Choroid plexus epithelial cell (primary cell): ENCODE results near the gene DUSP15.
A peak's percentile ranks its signal among the peaks of the same experiment; 100 is the strongest.

ENCODE experiments used
- DNase-seq: peaks from one replicate; pipeline ENCODE4 v3.0.0-alpha.2; 2010; ENCODE audit warnings: low read depth
- H3K4me3 ChIP-seq: 2 replicates; pipeline ENCODE4 v1.5.1; 2011; ENCODE audit warnings: low read depth, mild to moderate bottlenecking, control low read depth, low read length, moderate library complexity
- TF ChIP-seq, protein P1 (sequence below): conservative IDR thresholded peaks from 2 replicates; pipeline ENCODE4 v1.5.1; 2011; ENCODE audit warnings: low read depth, mild to moderate bottlenecking, control low read depth, inconsistent platforms, low read length, moderate library complexity

The DUSP15 gene

DNA sequence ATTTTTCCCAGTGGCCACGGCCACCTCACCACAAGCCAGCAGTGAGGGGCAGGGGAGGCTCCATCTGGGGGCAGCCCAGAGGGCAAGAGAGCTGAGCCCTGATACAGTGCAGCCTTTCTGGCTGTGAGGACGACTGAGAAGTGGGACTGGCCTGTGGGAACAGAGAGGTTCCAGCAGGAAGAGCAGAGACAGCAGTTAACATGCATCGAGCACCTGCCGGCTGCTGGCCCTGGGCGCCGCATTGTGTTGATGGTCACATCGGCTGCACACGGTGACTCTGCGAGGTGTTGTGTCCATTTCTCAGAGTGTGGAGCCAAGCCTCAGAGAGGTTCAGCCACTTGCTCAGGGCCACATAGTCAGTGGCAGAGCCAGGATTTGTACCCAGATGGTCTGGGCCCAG is 34.8 kb downstream of the DUSP15 start:
- DNase-seq = no peak
- TF ChIP-seq, protein P1, sequence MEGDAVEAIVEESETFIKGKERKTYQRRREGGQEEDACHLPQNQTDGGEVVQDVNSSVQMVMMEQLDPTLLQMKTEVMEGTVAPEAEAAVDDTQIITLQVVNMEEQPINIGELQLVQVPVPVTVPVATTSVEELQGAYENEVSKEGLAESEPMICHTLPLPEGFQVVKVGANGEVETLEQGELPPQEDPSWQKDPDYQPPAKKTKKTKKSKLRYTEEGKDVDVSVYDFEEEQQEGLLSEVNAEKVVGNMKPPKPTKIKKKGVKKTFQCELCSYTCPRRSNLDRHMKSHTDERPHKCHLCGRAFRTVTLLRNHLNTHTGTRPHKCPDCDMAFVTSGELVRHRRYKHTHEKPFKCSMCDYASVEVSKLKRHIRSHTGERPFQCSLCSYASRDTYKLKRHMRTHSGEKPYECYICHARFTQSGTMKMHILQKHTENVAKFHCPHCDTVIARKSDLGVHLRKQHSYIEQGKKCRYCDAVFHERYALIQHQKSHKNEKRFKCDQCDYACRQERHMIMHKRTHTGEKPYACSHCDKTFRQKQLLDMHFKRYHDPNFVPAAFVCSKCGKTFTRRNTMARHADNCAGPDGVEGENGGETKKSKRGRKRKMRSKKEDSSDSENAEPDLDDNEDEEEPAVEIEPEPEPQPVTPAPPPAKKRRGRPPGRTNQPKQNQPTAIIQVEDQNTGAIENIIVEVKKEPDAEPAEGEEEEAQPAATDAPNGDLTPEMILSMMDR = no peak
- H3K4me3 ChIP-seq = no peak overlapping the region

DNA sequence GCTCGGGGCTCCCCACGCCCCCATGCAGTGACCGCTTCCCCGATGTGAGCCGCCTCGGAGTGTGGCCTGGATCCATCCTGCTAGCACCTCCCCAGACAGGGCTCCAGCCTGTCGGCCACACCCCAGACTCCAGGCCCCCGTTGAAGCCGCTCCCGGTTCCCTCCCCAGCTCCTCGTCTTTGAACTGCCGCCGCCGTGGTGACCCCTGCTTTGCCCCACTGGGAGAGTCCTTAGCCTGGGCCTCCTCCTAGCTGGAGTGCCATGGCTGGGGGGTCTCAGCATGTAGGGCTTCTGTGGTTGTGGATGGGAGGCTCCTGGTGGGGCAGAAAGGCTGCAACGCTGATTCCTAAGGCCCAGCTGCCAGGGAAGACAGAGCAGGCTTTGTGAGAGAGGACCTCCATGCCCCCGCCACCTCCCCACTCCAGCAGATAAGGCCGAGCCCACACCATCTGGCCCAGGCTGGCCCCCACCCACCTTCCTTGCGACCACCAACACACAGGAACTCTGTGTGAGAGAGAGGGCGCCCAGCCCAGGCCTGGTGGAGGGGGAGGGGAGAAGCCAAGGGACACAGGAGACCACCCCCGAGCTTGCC is 36.3 kb downstream of the DUSP15 start:
- no peak for DNase-seq
- TF ChIP-seq, protein P1 = no peak

DNA sequence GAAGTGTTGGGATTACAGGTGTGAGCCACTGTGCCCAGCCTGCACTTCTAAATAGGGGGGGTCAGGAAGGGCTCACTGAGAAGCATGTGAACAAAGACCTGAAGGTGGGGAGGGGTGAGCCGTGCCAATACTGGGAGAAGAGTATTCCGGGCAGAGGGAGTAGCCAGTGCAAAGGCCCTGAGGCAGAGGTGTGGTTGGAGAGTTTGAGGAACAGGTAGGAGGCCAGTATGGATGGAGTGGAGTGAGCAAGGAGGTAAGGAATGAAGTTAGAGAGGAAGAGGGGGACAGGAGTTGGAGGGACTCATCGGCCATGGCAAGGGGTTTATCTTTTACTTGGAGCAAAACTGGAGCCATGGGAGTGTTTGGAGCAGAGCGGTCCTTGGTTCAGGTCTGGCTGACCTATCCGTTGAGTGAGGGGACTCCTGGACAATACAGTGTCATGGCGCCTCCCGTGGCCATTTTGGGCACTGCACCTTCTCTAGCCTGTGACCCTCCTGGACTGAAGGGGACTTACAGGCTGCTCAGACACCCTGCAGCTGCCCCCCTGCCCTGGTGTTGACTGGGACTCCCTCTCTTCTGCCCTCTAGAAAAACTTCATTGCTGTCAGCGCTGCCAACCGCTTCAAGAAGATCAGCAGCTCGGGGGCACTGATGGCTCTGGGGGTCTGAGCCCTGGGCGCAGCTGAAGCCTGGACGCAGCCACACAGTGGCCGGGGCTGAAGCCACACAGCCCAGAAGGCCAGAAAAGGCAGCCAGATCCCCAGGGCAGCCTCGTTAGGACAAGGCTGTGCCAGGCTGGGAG is 37.0 kb downstream of the DUSP15 start:
- DNase-seq = peak; percentile 55
- no peak overlapping the region for H3K4me3 ChIP-seq
- TF ChIP-seq, protein P1 = peak; percentile 84

More for the DNA sequence above, 36.3 kb downstream of the DUSP15 start:
- no peak overlapping the region for H3K4me3 ChIP-seq

GRCh38 chr20:31831771-31832306 is 38.5 kb downstream of the DUSP15 start:
- TF ChIP-seq, protein P1 = no peak
- H3K4me3 ChIP-seq = no peak overlapping the region
- no peak for DNase-seq

DNA sequence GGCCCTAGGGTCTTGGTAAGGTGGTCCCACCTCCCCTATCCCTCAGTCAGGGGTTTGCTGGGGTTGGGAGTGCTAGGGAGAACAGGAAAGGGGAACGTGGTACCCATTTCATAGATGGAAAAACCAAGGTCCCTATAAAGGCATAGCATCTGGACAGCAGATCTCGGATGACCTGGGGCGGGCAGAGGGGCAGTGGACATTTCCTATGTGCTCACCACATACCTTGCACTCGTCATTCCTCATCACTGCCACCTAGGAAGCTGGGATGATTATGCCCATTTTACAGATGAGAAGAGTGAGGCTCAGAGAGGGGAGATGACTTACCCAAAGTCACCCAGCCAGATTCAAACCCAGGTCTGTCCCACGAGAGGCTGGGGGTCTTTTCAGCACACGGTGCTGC is 39.1 kb downstream of the DUSP15 start:
- DNase-seq = no peak
- H3K4me3 ChIP-seq = no peak overlapping the region
- TF ChIP-seq, protein P1 = no peak

DNA sequence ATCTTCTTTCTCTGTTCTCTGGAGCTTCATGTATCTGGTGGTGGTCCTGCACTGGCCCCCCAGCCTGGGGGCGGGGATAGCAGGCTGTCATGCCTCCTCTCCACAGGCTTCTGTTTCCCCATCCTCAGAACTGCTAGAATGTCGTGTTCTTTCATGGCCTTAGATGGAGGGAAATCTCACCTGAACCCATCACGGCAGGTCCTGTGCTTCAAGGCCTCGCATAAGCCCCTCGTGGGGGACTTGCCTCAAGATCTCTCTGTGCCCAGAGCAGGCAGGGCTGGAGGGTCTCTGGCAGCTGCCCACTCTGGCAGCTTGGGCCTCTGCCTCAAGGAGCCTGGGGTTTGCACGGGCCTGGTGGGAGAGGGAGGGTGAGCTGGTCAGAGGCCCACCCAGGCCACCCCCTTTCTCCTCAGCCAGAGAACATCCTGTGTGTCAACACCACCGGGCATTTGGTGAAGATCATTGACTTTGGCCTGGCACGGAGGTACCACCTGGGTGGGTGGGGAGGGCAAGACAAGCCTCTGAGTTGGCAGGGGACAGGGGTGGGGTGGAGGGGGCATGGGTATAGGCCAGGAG is 39.8 kb downstream of the DUSP15 start:
- H3K4me3 ChIP-seq = no peak overlapping the region
- no peak for DNase-seq
- TF ChIP-seq, protein P1 = no peak
